Astrocyte of the hippocampus (primary cell): Measurements from ENCODE around the gene NTM.

ENCODE experiments used
- DNase-seq: peaks from one replicate; pipeline ENCODE4 v3.0.0; 2011; ENCODE audit warnings: low read depth, low spot score

The NTM gene

GRCh38 chr11:131893103-131893890, 522.9 kb downstream of the NTM start:
- no peak for DNase-seq

GRCh38 chr11:131893988-131894387, 523.6 kb downstream of the NTM start:
- no peak for DNase-seq

DNA sequence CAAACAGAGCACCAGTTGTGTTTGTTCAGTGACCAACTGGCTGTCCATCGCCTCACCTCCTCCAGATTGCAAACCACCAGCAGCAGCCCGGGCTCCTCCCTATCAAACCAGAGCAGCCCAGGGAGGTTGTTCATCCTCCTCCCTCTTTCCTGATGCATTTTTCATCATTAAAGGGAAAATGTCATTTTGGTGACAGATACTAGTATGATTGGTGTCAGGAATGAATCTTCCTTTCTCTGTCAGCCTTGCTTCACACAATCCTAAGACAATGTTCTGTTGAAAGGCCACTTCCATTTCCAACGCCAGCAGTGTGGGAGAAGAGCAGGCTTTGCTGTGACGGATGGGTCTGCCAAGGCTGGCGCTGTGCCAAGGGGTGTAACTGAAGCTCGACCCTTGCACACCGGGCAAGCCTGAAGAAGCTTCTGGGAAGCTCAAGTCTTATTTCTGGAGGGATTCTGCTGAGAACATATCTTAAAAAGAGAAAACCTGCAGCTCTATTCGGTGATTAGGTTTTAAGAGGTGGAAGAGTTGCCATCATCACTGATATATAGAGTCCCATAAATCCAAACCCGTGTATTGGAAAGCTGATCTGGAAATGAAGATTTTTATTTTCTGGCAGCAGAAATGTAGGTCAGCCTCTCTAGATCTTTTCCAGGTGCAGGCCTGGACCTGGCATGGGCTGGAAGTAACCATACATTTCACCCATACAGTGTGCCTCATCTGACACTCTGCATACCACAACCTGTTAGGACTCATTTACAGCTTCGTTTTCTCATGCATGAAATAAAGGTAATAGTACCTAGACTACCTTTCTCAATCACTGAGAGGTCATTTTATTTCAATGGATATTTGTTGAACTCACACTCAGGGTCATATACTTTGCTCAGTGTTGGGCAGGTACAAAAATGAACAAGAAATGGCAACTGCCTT, 524.5 kb downstream of the NTM start:
- no peak for DNase-seq

DNA sequence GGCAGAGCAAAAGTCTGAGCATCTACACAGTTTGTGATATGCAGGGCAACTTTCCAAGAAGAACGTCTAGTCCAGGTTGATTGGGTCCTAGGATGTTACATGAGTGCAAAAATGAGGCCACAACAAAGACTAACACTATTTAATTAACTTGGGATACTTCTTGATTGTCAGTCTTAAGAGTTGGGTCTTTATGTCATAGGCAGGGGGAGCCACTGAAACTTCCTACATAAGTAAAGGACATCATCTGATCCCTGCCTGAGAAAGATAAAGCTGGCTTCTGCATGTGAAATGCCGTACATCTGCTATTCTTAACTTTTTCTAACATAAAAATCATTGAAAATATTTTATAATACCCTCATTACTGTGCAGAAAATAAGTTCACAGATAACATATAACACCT, 525.5 kb downstream of the NTM start:
- no peak for DNase-seq

GRCh38 chr11:131896978-131897615, 526.7 kb downstream of the NTM start:
- DNase-seq, result no peak

- peak; percentile 72 for DNase-seq
Measured at GRCh38 chr11:131897956-131898355, 527.5 kb downstream of the NTM start.

DNA sequence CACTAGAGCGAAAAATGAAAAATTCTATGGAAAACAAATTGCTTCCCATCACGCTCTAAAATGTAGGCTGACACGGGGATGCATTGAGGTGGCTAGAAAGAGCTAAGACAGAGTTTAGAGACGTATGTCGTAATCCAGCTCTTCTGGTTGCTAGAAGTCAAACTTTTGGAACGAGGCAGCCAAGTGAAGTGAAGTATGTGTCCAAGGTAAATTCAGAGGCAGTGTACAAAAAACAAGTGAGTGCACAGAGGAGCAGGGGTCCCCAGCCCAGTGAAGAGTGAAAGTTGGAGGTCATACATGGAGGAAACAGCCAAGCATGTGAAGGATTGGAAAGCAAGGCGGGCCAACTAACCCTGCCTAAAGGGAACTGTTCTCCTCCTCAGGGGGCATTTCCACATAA, 528.5 kb downstream of the NTM start:
- DNase-seq, result no peak

- DNase-seq, result no peak
Measured at GRCh38 chr11:131899950-131900580, 529.6 kb downstream of the NTM start.

DNA sequence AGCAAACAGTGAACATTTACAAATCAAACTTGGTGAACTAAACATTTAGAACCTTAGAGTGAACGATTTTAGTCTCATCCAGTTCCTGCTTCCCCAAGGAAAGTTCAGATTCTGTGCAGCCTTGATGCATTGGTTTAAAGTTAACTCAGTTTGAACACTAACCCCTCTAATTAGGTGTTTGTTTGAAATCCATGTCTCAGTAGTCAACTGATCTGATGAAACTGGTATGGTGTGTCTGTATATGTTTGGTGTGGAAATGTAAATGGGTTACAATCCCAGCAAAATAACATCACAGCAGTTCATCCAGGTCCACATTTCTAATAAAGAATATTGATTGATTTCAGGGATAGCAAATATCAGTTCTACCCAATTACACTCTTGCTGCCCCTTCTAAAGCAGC, 532.0 kb downstream of the NTM start:
- DNase-seq, result no peak

- DNase-seq, result no peak
Measured at GRCh38 chr11:131903074-131903473, 532.7 kb downstream of the NTM start.

GRCh38 chr11:131904756-131905155, 534.3 kb downstream of the NTM start:
- DNase-seq, result no peak

DNA sequence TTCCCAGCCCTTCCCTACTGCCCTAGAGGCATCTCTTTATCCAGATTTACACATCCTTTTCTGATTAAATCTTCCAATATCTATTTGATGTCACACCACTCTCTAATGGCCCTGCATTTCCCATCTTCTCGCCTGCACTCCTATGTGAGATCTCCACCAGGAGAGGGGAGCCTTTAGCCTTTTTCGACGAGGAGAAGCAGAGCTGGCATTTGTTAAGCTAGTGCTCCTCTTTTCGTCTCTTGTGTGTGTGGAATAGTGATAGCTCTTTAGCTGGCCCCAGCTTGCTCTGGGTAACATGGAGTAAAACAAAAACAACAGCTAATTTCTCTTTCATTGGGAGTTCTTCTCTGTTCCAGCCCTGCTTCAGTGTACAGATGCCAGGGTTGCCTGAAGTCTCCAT, 536.5 kb downstream of the NTM start:
- DNase-seq, result no peak

DNA sequence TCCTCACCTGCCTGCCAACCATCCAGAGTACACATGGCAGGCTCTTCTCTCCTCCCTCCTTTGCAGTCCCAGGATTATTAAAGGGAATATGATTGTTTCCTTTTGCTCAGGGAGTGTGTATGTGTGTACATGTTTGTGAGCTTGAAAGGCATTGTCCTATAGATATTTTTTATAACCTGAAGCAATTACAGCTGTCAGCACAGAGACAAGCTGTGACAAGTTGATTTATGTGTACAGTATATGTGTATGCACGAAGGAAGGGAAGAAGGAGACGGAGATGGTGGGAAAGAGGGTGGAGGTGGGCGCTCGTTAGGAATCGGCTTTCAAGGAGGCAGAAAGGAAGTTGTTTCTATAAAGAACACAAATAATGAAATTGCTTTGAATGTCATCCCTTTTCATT, 537.0 kb downstream of the NTM start:
- DNase-seq, result no peak

DNA sequence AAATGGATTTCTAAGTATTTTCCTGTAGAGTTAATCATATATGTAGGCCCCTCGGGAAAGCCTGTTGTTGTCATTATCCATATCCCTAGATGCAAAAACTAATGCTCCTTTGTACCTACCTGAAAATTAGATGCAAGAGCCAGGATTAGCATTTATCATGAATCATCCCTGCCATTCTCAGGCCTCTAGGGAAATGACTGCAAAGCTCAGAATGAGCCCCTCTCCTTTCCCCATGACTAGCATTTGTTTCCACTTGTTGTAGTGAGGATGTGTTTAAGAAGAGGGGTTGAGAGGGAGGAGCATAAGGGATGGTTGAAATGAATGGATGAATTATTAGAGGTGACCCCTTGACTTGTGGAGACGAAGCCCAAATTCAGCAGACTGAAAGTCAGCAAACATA, 537.9 kb downstream of the NTM start:
- DNase-seq, result no peak

DNA sequence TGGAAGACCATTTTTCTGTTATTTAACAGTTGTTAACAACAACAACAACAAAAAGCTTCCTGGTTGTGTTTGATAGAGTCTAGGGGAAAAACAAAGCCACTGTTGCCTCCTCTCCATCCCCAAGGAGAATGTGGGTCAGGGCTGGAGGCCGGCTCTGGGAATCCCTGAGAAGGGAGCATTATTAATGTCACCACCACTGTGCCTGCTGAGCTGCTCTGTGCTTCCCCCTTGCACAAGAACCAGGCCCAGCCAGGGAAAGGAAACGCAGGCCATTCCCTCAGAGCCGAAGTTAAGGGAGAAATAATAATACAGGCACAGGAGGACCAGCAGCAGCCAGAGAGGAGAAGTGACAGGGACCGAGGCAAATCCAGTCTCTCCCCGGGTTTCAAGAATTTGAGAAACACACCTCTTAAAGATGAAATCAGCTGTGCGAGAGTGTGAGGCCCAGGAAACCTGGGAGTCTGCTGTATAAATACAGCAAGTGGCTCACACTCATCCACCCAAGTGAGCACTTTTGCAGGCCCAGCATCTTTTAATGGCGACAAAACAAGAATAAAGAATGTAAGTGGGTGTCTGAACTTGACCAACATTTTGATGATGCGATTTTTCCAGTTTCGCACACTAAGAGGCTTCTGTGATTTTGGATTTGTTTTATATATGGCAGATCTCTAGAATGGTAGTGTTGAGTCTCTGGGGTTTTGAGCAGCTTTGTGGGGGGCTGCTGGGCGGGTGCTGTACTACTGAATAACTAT, 539.2 kb downstream of the NTM start:
- DNase-seq, result peak; percentile 37

- DNase-seq, result no peak
Measured at GRCh38 chr11:131910178-131910522, 539.7 kb downstream of the NTM start.

- peak; percentile 76 for DNase-seq
Measured at GRCh38 chr11:131910523-131911387, 540.3 kb downstream of the NTM start.

GRCh38 chr11:131911388-131912032, 541.1 kb downstream of the NTM start:
- peak; percentile 50 for DNase-seq

- peak; percentile 34 for DNase-seq
Measured at GRCh38 chr11:131912134-131912533, 541.7 kb downstream of the NTM start.

DNA sequence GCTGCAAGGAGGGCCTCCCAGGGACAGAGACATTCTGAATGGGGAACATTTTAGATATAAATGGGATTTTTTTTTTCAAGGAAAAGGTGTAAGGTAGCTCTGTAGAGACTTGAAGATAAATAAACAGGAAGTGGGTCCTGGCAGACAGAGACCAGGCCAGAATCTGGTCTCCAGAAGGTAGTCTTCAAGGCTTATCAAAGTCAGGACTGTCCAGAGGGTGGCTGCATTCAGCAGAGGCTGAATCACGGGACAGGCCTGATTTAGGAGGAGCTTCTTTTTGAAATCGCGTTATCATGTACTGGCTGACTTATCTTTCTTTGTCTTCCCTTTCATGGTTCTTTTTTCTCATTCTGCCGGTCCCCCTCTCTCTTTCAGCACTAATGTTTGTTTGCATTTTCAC, 542.9 kb downstream of the NTM start:
- DNase-seq, result no peak
